GM19438 (cell line): ENCODE data around the gene SLC2A2.

Experiments
- ATAC-seq: cut with Tn5 transposase; IDR thresholded peaks from one replicate; pipeline ENCODE4 v1.9.1; 2021; ENCODE audit warnings: low read depth; ENCODE audit not compliant: unreplicated experiment

SLC2A2 gene

DNA sequence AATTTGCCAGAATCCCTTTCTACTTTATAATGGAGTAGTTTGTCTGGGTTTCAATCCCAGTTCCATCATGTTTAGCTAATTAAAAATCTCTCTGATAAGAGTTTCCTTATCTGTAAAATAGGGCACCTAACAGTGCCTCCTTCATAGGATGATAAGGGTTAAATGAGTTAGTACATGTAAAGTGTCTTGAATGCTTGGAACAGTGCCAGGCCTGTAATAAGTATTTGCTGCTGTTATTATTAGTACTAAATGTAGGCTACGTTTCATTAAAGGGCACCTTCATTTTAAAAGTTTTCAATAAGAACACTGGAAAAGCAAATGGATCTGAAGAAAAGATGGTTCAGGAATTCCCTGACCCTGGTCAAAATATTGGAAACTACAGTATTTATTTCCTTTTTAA lies 11.8 kb upstream of the SLC2A2 start:
- no peak for ATAC-seq

DNA sequence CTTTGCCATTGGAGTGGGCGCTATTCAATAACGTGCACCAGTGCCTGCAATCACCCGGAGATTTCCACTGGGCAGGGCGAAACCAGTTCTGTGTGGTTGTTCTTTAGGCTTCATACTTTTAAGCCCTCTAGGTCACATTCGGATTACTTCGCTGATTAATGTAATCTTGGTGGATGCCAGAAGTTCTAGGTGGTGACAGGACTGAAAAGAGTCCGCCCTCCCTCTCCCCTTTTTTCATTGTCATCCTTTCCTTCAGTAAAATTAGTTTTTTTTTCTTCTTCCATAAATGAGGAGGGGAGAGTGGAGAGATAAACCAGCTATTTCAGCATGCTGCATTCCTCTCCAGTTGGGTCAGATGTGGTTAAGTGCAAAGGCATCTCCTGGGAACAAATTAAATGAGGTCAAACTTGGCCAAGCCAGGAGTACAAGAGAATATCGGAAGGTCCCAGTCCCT lies 2.3 kb upstream of the SLC2A2 start:
- no peak for ATAC-seq

DNA sequence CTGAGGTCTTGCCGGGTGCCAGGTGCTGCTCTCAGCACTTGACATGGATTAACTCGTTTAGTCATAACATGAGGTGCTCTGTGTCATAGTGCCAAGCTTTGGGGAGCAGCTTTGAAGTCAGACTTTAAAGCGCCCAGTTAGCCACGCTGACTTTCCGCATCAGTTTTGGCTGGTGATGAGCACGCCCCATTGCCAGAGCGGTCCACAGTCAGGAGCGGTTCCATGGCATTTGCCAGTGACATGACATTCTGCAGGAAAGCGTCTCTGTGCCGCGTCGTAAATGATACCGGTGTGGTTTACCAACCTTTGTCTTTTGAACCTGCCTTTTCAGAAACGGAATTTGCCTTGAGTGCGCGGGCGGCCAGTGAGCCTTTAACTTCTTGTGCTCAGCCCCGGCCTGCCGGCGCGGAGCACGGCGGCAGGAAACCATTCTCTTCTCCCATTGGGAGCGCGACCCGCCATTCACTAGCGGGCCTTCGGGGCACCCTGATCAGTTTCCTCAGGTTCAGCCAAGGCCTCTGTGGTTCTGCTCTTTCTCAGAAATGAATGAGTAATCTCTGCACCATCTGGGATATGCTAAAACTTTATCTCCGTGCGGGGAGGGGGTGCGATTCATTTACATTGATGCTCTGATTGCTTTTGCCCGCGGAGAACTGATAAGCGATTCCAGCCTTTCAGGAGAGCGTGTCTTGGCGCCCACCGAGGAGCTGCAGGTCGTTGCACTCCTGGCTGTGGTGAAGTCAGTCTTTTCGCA lies 1.7 kb upstream of the SLC2A2 start:
- ATAC-seq: peak; percentile 75

GRCh38 chr3:171023566-171023965 lies 3.0 kb downstream of the SLC2A2 start:
- ATAC-seq: no peak

DNA sequence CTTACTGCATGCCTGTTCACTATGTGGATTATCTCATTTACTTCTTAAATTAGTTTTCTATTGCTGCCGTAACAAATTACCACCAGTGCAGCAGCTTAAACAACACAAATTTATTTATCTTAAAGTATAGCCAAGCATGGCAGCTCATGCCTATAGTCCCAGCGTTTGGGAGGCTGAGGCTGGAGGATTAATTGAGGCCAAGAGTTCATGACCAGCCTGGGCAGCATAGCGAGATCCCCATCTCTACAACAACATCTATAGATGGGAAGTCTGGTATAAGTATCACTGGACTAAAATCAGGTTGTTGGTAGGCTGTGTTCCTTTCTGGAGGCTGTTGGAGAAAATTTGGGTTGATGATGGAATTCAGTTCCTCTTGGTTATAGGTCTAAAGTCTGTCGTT lies 5.1 kb downstream of the SLC2A2 start:
- no peak for ATAC-seq

- no peak for ATAC-seq
Observed at GRCh38 chr3:171018156-171018935, 8.2 kb downstream of the SLC2A2 start.

DNA sequence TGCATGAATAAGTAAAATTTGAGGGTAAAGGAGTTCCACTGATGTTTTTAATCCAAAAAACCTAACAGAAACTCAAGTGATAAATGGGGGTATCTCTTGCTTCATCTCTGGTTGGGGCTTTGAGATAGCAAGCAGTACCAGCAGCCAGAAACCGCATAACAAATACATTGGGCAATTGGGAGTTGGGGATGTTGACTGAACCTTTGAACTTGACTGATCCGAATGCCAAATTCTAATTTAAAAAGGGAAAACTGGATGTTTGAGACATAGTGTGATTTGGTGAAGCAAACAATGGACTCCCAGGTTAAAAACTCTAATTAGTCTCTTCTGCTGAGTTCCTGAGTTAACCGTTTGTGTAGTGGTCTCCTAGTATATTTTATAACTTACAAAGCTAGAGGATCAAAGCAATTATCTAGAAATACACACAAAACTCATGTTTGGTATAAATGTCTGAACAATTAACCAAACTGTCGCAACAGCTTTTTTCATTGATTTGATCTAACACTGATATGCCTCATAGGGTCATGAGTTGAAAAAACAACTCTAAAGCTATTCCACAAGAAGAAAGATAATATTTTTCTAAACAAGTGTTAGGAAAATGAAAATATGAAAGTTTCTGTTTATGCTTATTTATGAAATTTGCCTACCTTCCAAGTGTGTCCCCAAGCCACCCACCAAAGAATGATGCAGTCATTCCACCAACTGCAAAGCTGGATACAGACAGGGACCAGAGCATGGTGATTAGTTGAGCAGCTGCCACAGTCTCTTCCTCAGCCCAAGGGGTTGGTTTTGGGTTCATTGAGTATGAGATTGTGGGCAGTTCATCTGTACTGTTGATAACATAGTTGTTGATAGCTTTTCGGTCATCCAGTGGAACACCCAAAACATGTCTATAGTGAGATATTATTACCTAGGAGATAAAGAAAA lies 12.4 kb downstream of the SLC2A2 start:
- ATAC-seq: no peak

DNA sequence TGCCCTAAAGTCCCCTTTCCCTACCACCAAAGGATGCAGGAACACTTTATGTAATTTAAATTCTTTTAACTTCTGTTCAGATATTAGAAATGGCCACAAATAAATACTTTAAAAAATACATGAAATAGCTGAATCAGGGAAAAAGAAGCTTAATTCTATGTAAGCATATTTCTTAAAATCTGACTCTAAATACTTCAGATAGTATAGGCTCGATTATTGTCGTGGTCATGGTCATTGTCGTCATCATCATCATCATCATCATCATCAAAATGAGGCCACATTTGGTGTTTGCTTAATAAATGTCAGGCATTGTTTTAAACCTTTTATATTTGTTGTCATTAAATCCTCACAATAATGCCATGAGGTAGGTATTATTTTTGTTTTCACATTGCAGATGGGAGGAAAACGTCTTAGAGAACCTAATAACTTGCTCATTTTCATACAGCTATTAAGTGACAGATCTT lies 14.6 kb downstream of the SLC2A2 start:
- no peak for ATAC-seq

- no peak for ATAC-seq
Observed at GRCh38 chr3:171011109-171011872, 15.2 kb downstream of the SLC2A2 start.

DNA sequence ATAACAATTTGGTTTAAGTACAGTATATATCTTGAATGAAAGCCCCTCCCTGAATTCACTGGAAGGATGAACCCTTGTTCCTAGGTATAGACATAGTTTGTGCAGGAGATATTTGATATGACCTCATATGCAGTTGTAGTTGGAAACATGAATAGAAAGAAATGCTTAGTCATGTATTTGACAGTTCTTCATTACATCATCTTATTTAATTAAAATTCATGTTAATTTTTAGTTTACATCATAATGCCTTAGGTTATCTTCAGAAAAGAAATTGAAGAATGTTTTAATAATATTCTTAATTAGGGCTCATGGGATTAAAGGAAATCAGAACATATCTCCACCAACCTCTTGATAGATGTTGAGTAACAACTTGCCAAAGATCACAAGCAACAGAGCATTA lies 19.2 kb downstream of the SLC2A2 start:
- ATAC-seq: no peak

DNA sequence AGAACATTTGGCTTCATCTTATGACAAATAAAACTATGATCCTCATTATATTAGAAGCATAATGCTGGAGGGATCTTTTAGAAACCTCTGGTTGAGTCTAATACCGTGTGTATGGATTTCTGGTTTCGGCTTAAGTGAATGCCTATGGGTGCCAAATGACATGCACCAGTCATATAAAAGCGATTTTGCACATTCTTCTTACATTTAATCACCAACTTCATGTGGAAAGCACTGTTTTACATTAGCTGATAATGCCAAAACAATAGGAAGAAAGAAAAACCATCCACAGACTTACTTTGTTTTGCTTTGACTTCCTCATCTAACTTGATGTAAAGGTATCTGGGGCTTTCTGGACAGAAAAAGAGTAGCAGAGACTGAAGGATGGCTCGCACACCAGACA lies 20.9 kb downstream of the SLC2A2 start:
- ATAC-seq: no peak

GRCh38 chr3:171001957-171002694 lies 24.4 kb downstream of the SLC2A2 start:
- no peak for ATAC-seq

DNA sequence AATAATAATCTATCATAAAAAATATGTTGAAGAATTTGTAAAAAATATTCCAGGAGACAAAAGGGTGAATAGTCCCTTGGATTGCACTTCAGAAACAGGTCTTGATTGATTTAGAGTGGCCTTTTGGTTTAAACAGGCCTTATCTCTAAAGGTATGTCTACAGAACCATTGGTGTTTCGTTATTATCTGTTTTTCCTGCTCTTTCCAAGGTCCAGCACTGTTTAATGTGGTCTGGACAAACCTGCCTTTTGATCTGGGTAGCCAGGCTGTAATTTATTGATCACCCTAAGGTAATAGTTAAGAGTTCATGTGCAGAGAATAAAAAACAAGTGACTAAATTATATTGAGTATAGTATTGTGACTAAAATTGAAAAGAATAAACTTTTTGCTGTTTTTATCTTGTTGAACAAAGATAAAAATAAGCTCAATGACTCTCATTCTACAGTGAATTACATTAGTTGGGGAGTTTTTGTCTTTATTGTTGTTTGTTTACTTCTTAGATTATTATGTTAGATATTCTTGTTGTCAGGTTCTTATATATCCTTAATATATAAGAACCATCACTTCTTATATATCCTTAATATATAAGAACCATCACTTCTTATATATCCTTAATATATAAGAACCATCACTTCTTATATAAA lies 25.1 kb downstream of the SLC2A2 start:
- ATAC-seq: no peak

DNA sequence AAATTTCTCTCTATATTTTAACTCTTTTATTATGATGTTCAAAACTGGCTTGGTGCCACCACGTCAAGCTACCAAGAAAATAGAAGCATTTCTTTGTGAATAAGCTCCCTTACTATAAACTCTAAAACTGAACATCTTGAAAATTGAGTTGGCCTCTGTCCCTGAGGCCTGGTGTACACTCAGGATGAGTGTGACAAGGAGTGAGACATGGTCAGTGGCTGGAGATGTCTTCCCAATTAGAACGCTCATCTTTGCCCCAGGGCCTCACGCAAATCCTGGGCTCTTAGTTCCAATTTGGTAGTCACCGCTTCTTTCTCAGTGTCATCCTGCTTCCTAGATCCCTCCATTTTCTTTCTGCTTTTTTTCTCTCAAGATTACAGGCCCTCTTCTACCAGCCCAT lies 26.2 kb downstream of the SLC2A2 start:
- ATAC-seq: no peak

DNA sequence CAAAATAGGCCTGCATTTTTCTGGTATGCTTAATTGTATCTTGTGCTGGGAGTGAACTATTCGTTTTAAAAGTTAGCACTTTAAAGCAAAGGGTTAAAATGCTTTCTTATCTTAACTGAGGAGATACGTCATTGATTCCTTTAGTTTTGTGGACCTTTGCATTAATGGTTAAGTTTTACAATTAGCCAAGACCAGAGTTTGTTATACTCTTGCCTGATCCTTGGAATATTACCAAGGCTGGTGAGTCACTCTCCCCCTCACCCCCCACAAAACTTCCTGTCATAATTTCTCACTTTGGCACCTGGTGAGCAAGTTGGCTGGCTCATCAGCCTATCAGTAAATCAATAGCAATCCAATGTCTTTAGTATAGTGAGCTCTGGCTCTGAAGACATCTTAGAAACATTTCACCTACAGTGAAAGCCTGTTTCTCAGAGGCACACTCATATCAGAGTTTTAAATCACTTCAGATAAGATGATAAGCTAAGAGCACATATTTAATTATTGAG lies 26.7 kb downstream of the SLC2A2 start:
- no peak for ATAC-seq

DNA sequence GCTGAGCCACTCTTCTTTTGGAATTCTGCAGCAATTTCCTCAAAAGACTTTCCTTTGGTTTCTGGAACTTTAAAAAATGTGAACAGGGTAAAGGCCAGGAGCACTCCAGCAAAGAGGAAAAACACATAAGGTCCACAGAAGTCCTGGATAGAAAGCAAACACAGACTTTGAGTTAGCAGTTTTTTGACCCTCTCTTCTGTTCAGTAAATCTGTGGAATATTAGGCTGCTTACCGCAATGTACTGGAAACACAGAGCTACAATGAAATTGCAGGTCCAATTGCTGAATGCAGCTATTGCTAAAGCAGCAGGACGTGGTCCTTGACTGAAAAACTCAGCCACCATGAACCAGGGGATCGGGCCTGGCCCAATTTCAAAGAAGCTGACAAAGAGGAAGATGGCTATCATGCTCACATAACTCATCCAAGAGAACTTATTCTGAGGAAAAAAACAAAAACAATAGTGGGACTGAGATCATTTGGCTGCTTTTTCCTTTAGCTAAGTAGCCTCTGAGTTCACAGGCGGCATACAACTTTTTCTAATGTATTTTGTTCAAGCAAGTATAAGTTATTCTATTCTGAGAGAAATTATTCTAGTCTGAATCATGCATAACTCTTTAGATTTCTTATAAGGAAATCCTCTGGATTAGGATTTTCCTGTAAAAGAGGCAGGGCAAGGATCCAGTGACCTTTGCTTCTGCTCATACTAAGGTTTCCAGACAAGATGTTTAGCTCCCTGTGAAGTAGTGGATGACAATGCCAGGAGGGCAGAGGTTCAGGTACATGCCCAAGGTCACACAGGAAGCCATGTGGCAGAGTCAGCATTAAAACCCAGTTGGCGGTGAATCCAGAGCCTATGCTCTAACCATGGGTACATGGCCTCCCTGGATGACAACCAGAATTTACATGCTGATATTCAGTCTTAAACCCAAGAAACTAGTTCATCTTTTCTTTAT lies 28.3 kb downstream of the SLC2A2 start:
- no peak for ATAC-seq

DNA sequence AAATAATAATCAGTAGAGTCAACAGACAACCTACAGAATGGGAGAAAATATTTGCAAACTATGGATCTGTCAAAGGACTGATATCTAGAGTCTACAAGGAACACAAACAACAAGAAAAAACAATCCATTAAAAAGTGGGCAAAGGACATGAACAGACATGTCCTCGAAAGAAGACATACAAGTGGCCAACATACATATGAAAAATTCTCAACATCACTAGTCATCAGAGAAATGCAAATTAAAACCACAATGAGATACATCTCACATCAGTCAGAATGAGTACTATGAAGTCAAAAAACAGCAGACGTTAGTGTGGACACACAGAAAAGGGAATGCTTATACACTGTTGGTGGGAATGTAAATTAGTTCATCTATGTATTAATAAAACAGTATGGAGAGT lies 33.7 kb downstream of the SLC2A2 start:
- no peak for ATAC-seq

- ATAC-seq: no peak
Observed at GRCh38 chr3:170991664-170992063, 34.9 kb downstream of the SLC2A2 start.
